Neural progenitor cell (in vitro differentiated cells): Measurements from ENCODE around the gene KAZALD1. TPM values are rescaled to one million over a fixed set of nuclear protein-coding genes. Genes with fewer than 3 reads are reported as not detected.

Source experiments
- DNase-seq: peaks from one replicate; pipeline ENCODE4 v3.0.0-alpha.2; 2016; ENCODE audit warnings: low spot score
- H2AFZ ChIP-seq: fragments of 200-600 bp; sonication (generic); replicated peaks from 2 replicates; pipeline ENCODE4 v1.6.1; 2016; ENCODE audit warnings: antibody characterized with exemption
- H3F3A ChIP-seq: fragments of 200-600 bp; sonication (generic); 2 replicates; pipeline ENCODE4 v1.6.1; 2016; ENCODE audit warnings: antibody characterized with exemption, low read depth
- H3K27ac ChIP-seq: fragments of 200-600 bp; sonication (generic); 2 replicates; pipeline ENCODE4 v1.5.1; 2016; ENCODE audit warnings: mild to moderate bottlenecking
- H3K27me3 ChIP-seq: fragments of 200-600 bp; sonication (generic); 2 replicates; pipeline ENCODE4 v1.6.1; 2016; ENCODE audit warnings: mild to moderate bottlenecking, moderate library complexity
- H3K36me3 ChIP-seq: fragments of 200-600 bp; sonication (generic); 2 replicates; pipeline ENCODE4 v1.5.1; 2016
- H3K4me1 ChIP-seq: fragments of 200-600 bp; sonication (generic); 2 replicates; pipeline ENCODE4 v1.6.1; 2016; ENCODE audit warnings: mixed run types
- H3K4me2 ChIP-seq: fragments of 200-600 bp; sonication (generic); 2 replicates; pipeline ENCODE4 v1.6.1; 2016
- H3K4me3 ChIP-seq: fragments of 200-600 bp; sonication (generic); 2 replicates; pipeline ENCODE4 v1.5.1; 2016
- H3K79me2 ChIP-seq: fragments of 200-600 bp; sonication (generic); 2 replicates; pipeline ENCODE4 v1.6.1; 2016; ENCODE audit warnings: low read depth
- H3K9ac ChIP-seq: fragments of 200-600 bp; sonication (generic); 2 replicates; pipeline ENCODE4 v1.6.1; 2016
- H3K9me3 ChIP-seq: fragments of 200-600 bp; sonication (generic); 2 replicates; pipeline ENCODE4 v1.5.1; 2016; ENCODE audit warnings: low read depth
- H4K20me1 ChIP-seq: fragments of 200-600 bp; sonication (generic); 2 replicates; pipeline ENCODE4 v1.6.1; 2016; ENCODE audit warnings: low read depth
- H3K27ac Mint-ChIP-seq: 3 replicates; pipeline ENCODE4 v1.8.0; 2021; ENCODE audit warnings: mixed read lengths
- H3K27me3 Mint-ChIP-seq: 2 replicates; pipeline ENCODE4 v1.8.0; 2022; ENCODE audit warnings: low read depth, mild to moderate bottlenecking, inconsistent platforms, moderate library complexity, mixed read lengths; ENCODE audit not compliant: insufficient read depth
- H3K36me3 Mint-ChIP-seq: 3 replicates; pipeline ENCODE4 v1.8.0; 2021; ENCODE audit warnings: mixed read lengths
- H3K4me1 Mint-ChIP-seq: 3 replicates; pipeline ENCODE4 v1.8.0; 2021; ENCODE audit warnings: mixed read lengths
- H3K4me3 Mint-ChIP-seq: 3 replicates; pipeline ENCODE4 v1.8.0; 2021; ENCODE audit warnings: mild to moderate bottlenecking, moderate library complexity, mixed read lengths
- H3K9me3 Mint-ChIP-seq: 3 replicates; pipeline ENCODE4 v1.8.0; 2020; ENCODE audit warnings: mixed read lengths
- CTCF ChIP-seq: fragments of 200-600 bp; sonication (generic); IDR thresholded peaks from 2 replicates; pipeline ENCODE4 v1.5.1; 2017; ENCODE audit warnings: antibody characterized with exemption, mild to moderate bottlenecking
- EZH2 ChIP-seq: fragments of 200-600 bp; sonication (generic); IDR thresholded peaks from 2 replicates; pipeline ENCODE4 v1.6.1; 2017; ENCODE audit warnings: antibody characterized with exemption, mild to moderate bottlenecking, moderate library complexity
- EZH2phosphoT487 ChIP-seq: fragments of 200-600 bp; sonication (generic); IDR thresholded peaks from 2 replicates; pipeline ENCODE4 v1.6.1; 2017; ENCODE audit warnings: antibody characterized with exemption
- total RNA-seq: library from RNA; depleted of rRNA; stranded (reverse); fragments of >200 nt; gene quantifications from 2 replicates; pipeline ENCODE4 v1.2.3, GENCODE V29; 2015; ENCODE audit warnings: low replicate concordance

KAZALD1 gene
- total RNA-seq, 1 donor from 2014 or later, result 0.77 TPM

- Mint-ChIP-seq H3K36me3 (no peaks in the 10 kb centered on the region), H3K4me1 (peaks cover 19% of the 10 kb centered on the region), H3K4me3 (no peak overlapping the region), H3K9me3 (peaks cover 6% of the 10 kb centered on the region), H3K27ac (no peak overlapping the region), H3K27me3 (peaks cover 26% of the 10 kb centered on the region)
- H3K4me3 ChIP-seq, result no peak overlapping the region
- no peaks in the 10 kb centered on the region for H3K36me3 ChIP-seq
- peaks cover 11% of the 10 kb centered on the region for H4K20me1 ChIP-seq
- peaks cover 81% of the 10 kb centered on the region for H3K27me3 ChIP-seq
- no peaks in the 10 kb centered on the region for H3F3A ChIP-seq
- DNase-seq, result peak; percentile 81
- no peaks in the 10 kb centered on the region for H3K79me2 ChIP-seq
- TF ChIP-seq EZH2 (peak; percentile 62), EZH2phosphoT487 (no peak), CTCF (peak; percentile 81)
- no peak overlapping the region for H3K9ac ChIP-seq
- H3K4me2 ChIP-seq, result no peak overlapping the region
- no peaks in the 10 kb centered on the region for H3K9me3 ChIP-seq
- no peak overlapping the region for H2AFZ ChIP-seq
- H3K27ac ChIP-seq, result no peak overlapping the region
- peaks cover 10% of the 10 kb centered on the region for H3K4me1 ChIP-seq
Observed at GRCh38 chr10:101095550-101096213, 33.9 kb downstream of the KAZALD1 start.

DNA sequence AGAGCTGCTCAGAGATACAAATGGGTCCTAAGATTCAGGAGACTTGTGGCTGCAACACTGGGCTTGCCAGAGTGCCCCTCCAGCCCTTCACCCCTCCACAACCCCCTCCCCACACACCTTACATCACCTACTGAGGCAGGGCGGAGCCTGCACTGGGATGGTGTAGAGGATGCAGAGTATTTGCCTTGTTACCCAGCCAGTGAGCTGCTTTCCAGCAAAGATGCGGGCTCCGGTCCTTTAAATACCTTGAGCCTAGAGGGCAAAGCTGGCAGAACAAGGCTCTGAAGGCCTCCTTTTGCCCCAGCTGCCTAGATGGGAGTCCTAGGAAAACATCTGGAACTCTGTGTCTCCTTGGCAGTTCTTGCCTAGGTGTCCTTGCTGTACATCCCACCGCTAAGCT, 34.6 kb downstream of the KAZALD1 start:
- Mint-ChIP-seq H3K4me1 (peaks cover 19% of the 10 kb centered on the region), H3K27me3 (peaks cover 25% of the 10 kb centered on the region), H3K27ac (no peak overlapping the region), H3K4me3 (no peak overlapping the region), H3K9me3 (peaks cover 6% of the 10 kb centered on the region), H3K36me3 (no peaks in the 10 kb centered on the region)
- no peak for DNase-seq
- no peaks in the 10 kb centered on the region for H3K79me2 ChIP-seq
- no peaks in the 10 kb centered on the region for H3K36me3 ChIP-seq
- H3K4me3 ChIP-seq, result no peak overlapping the region
- H2AFZ ChIP-seq, result no peak overlapping the region
- TF ChIP-seq EZH2, result no peak
- TF ChIP-seq CTCF, result no peak
- TF ChIP-seq EZH2phosphoT487, result no peak
- H3K27ac ChIP-seq, result no peak overlapping the region
- no peak overlapping the region for H3K4me2 ChIP-seq
- no peaks in the 10 kb centered on the region for H3K9me3 ChIP-seq
- peaks cover 11% of the 10 kb centered on the region for H4K20me1 ChIP-seq
- peaks cover 81% of the 10 kb centered on the region for H3K27me3 ChIP-seq
- peaks cover 10% of the 10 kb centered on the region for H3K4me1 ChIP-seq
- no peaks in the 10 kb centered on the region for H3F3A ChIP-seq
- H3K9ac ChIP-seq, result no peak overlapping the region

DNA sequence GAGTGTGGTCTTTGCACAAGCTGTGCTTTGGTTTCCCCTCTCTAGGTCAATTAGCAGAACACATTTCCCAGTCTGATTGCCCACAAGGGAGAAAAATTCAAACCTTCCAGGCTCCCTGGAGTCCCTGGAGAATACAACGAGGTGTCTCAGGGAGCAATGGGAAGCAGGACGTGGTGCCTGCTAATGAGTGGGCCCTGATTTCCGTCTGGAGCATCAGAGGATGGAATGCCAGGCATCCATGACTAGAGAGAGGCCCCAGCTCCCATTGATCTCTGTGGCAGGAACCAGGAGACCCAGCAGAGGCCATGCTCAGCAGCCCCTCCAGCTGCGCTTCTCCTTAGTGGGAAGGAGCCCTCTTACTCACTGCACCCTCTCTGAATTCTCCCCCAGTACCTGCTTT, 36.1 kb downstream of the KAZALD1 start:
- Histone ChIP-seq H3K9me3 (no peaks in the 10 kb centered on the region), H3K4me3 (no peak overlapping the region), H3K27ac (no peak overlapping the region), H3K36me3 (no peaks in the 10 kb centered on the region), H2AFZ (no peak overlapping the region), H3K79me2 (no peaks in the 10 kb centered on the region), H3K27me3 (peaks cover 81% of the 10 kb centered on the region), H3F3A (no peaks in the 10 kb centered on the region), H3K4me2 (no peak overlapping the region), H3K4me1 (peaks cover 8% of the 10 kb centered on the region), H3K9ac (no peak overlapping the region), H4K20me1 (peaks cover 7% of the 10 kb centered on the region)
- Mint-ChIP-seq H3K36me3 (no peaks in the 10 kb centered on the region), H3K9me3 (peaks cover 6% of the 10 kb centered on the region), H3K27me3 (peaks cover 30% of the 10 kb centered on the region), H3K4me3 (no peak overlapping the region), H3K27ac (no peak overlapping the region), H3K4me1 (peaks cover 16% of the 10 kb centered on the region)
- DNase-seq, result no peak
- no peak for TF ChIP-seq EZH2
- TF ChIP-seq EZH2phosphoT487, result no peak
- TF ChIP-seq CTCF, result no peak
